T-helper 22 cell (primary cell): Measurements from ENCODE around the gene CDK11A.

Experiments
- DNase-seq: peaks from one replicate; pipeline ENCODE4 v3.0.0-alpha.2; 2020; ENCODE audit warnings: low read depth

CDK11A gene

DNA sequence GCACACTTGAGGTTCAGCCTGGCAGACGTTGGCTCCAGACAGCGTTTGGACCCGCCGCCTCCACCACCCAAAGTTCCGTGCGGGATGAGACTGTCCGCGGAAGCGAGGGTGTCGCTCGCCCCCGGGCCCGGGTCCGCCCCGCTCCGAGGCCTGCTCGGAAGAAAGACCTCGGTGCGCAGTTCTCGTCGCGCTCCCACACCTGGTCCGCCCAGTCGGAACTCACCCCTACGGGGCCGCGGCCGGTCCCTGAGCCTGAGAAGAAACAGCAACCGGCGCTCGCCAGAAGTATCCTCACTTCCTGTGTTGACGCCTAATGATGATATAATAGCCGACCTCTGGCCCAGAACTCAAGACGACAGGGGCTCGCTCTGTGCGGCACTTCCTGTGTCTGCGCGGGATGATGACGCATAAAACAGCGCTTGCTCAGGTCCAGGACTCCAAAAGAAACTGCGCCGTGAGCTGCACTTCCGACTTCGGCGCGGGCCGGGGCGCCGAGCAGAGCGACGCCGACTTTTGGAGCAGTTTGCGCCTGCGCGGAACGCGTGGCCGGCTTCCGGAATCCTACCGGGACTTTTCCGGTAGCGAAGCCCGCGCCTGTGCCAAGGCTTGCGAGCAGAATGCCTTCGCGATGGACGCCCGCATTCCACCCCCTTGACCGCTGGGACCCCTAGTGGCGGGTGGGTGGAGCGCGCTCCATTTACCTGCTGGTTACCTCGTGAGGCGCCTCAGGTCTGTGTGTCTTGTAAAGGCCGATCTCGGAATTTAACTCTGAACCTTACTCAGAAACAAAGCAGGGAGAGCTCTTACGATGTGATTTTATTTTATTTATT is at the start of gene CDK11A:
TSS of gene CDK11A (minus strand) at position 323 of the 830 bp plus-strand sequence. CDS start 1,539 bp downstream, outside the sequence.
- DNase-seq = peak; percentile 100

- no peak for DNase-seq
These were observed 49.7 kb upstream of the CDK11A start for GRCh38 chr1:1773874-1774273.

- no peak for DNase-seq
These were observed 46.9 kb upstream of the CDK11A start for GRCh38 chr1:1771096-1771495.

DNA sequence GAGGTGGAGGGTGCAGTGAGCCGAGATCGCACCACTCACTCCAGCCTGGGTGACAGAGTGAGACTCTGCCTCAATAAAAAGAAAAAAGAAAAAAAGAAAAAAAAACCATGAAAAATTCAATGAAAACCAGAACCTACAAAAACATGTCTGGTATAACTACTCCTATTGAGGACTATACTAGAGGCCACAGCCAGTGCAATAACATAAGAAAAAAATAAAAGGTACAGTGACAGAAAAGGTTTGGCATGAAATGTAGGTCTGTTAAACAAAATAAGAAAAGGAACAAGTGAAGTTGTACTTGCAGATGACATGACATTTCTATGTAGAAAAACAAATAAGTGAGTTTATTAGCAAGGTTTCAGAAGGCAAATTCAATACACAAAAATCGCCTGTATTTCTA is 45.9 kb upstream of the CDK11A start:
- no peak for DNase-seq

DNA sequence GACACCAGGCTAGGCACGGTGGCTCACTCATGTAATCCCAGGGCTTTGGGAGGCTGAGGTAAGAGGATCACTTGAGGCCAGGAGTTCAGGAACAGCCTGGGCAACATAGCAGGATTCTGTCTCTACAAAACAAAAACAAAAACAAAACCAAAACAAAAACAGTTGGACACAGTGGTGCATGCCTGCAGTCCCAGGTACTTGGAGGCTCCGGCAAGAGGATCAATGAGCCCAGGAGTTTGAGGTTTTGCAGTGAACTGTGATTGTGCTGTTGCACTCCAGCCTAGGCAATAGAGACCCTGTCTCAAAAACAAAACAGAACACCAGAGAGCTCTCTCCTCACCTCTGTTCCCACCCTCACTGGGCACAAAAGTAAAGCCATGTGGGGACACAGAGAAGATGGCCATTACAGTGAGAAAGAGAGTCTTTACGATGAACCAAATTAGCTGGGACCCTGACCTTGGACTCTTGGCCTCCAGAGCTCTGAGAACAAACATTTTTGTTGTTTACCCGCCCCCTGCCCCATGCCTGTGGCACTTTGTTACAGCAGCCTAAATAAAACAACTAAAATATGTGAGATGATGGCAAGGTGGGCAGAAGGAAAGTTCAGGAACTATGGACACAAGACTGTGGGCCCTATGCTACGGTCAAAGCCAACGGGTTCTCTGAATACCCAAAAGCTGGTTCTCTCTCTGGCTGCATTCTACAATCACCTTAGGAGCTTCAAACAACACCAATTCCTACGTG is 44.3 kb upstream of the CDK11A start:
- no peak for DNase-seq

- no peak for DNase-seq
These were observed 40.8 kb upstream of the CDK11A start for GRCh38 chr1:1764876-1765470.

GRCh38 chr1:1763657-1764621 is 39.8 kb upstream of the CDK11A start:
- no peak for DNase-seq

GRCh38 chr1:1761504-1762376 is 37.6 kb upstream of the CDK11A start:
- DNase-seq = no peak

DNA sequence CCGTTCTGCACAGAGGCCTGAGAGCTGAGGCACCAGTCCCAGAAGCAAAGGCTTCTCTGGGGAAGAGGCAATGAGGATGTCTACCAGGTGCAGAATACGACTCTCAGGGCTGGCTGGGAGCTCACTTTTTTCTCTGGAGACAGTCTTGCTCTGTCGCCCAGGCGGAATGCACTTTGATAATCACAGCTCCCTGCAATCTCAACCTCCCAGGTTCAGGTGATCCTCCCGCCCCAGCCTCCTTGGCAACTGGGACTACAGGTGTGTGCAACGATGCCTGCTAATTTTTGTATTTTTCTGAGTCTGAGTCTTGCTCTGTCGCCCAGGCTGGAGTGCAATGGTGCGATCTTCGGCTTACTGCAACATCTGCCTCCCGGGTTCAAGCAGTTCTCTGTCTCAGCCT is 36.6 kb upstream of the CDK11A start:
- DNase-seq = no peak

DNA sequence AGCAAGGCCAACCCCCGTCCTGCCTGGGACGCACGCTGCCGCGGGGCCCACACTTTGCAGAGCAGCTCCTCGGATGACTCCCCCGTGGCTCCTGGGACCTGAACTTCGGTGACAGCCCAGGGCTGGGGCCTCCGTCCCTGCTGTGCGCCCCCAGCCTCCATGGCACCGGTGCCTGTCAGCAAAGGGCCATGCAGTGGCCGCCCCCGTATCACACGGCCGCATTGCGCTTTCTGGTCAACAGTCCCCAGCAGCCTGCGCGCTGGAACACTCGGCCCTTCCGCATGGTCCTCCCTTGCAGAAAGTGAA is 36.1 kb upstream of the CDK11A start:
- DNase-seq = no peak

DNA sequence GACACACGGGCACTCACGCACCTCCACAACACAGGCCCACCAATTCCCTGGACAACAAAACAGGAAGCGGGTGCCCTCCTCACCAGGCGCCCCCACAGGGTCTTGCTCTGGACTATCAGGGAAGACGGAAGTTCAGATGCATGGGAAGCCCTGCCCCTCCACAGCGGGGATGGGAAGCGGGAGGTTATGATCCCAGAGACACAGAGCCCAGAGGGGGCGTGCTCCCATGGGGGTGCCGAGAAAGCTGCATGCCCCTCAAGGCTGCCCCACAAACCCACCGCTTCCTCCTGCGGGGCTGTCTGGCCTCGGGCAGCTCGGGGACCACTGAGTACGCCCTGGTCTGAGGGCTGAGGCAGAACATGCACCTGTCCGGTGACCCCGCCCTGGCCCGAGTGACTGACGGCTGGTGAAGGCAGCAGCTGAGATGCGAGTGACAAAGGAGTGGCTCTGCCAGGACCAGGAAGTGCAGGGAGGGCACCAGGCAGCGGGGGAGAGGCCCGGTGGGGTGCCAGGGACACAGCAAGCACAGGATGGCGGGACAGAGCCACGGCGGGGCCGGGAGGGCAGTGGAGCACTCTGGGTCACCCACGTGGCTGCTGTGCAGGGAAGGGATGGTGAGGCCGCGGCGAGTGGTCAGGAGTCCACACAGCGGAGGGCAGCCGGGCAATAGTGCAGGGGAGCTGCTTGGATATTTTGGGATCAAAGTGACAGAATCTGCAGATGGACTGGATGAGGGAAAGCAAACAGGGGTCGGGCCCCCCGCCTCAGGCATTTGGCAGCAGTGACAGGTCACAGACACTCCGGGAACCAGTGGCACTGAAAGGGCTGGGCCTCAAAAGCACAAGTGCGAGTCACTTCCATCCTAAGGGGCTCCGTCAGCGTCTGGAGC is 35.5 kb upstream of the CDK11A start:
- DNase-seq = no peak

GRCh38 chr1:1758692-1759455 is 34.7 kb upstream of the CDK11A start:
- no peak for DNase-seq

- DNase-seq = no peak
These were observed 34.0 kb upstream of the CDK11A start for GRCh38 chr1:1758059-1758621.

GRCh38 chr1:1757422-1758058 is 33.4 kb upstream of the CDK11A start:
- no peak for DNase-seq

- DNase-seq = no peak
These were observed 32.7 kb upstream of the CDK11A start for GRCh38 chr1:1756661-1757421.

- DNase-seq = no peak
These were observed 31.7 kb upstream of the CDK11A start for GRCh38 chr1:1755852-1756251.

DNA sequence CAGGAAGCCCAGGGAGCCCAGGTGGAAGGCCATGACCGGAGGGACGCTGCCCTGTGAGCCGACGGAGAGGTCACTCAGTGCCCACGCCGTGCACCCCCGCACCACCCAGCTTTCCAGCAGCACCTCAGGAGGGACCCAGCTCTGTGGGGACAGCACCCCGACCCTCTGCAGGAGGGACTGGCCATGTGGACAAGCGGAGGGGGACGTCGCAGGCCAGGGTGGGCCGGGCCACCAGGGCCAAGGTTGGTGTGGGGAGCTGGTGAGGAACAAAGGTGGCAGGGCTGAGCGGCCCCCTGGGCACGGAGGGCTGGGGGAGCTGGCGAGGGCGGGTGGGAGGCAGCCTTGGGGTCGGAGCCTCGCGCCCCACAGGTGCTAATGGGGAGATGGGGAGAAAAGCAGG is 31.3 kb upstream of the CDK11A start:
- no peak for DNase-seq
